Epithelial cell of prostate (primary cell): Measurements from ENCODE around the gene HAVCR2.
A peak's percentile ranks its signal among the peaks of the same experiment; 100 is the strongest.

Source experiments
- DNase-seq: peaks from one replicate; pipeline ENCODE4 v3.0.0-alpha.2; 2011; ENCODE audit warnings: low read depth, low spot score
- H3K27ac ChIP-seq: fragments of 450-650 bp; 2 replicates; pipeline ENCODE4 v1.5.1; 2017; ENCODE audit warnings: mild to moderate bottlenecking

Gene HAVCR2

DNA sequence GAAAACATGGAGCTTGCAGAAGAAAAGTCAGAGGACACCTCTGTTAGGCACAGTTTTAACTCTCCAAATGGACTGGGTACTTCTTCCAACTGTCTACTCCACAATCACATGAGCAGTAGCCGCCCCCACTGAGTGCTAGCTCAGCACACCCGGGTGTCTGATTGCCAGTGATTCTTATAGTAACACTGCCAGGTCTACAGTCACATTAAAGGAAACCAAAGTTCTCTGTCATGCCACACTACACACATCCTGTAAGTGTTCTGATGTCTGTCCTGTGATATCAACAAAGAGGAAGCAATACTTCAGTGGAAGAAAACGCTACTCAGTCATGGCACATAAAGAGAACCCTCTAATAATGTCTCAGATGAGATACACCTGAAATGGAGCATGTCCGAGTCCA is at the start of gene HAVCR2:
TSS of gene HAVCR2 (minus strand) at position 69 of the 400 bp plus-strand sequence. CDS start at position 8, 61 bp downstream.
- no peak for DNase-seq
- no peak within 1 kb of the TSS for H3K27ac ChIP-seq

DNA sequence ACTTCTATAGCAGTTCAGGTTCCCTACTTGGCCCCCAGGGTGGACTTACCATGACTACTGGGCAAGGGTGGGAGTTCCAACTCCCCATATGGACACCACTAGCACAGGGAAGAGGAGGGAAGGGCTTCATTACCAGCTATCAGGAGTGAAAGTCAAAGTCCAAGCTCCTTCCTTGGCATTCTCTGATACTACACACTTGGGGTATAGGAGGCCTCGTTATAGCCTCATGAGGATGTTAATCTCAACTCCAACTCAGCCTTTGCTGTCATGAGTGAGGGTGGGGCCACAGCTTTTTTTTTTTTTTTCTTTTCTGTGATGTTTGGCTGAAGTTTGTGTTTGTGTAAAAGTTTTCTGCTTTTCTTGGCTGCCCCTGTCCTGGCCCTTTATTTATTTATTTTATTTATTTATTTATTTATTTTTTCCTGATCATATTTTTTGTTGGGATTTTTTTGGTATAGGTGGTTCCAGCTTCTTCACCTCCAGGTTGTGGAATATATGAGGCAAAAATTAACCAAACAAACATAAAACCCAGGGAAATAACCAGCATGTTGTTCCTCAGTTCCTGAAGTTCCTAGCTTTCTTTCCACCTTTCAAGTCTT is 48.5 kb upstream of the HAVCR2 start:
- no peak overlapping the region for H3K27ac ChIP-seq

DNA sequence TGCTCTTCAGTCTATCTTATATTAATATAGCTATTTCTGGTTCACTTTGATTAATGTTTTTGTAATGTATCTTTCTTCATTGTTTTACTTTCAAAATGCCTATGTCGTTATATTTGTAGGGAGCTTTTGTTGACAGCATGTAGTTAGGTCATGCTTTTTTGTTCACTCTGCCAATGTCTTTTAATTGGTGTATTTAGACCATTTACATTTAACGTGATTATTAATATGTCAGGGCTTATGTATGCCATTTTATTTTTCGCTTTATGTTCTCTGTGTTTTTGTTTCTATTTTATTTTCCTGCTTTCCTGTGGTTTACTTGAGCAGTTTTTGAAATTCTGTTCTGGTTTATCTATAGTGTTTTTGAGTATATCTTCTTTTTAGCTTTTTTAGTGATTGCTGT is 46.5 kb upstream of the HAVCR2 start:
- DNase-seq: no peak
- no peak overlapping the region for H3K27ac ChIP-seq

More for the DNA sequence above, 48.5 kb upstream of the HAVCR2 start:
- DNase-seq: no peak

DNA sequence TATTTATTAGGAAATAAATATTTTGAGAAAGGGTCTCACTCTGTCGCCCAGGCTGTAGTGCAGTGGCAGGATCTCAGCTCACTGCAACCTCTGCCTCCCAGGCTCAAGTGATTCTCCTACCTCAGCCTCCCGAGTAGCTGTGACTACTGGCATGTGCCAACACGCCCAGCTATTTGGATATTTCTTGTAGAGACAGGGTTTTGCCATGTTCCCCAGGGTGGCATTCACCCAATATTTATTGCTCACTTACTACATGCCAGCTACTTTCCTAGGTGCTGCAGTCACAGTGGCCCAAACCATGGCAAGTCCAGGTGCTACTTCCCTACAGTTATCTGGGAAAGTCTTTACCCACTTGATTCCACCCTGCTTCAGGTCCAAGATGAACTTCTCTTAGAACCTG is 42.2 kb upstream of the HAVCR2 start:
- DNase-seq: no peak
- no peak overlapping the region for H3K27ac ChIP-seq

DNA sequence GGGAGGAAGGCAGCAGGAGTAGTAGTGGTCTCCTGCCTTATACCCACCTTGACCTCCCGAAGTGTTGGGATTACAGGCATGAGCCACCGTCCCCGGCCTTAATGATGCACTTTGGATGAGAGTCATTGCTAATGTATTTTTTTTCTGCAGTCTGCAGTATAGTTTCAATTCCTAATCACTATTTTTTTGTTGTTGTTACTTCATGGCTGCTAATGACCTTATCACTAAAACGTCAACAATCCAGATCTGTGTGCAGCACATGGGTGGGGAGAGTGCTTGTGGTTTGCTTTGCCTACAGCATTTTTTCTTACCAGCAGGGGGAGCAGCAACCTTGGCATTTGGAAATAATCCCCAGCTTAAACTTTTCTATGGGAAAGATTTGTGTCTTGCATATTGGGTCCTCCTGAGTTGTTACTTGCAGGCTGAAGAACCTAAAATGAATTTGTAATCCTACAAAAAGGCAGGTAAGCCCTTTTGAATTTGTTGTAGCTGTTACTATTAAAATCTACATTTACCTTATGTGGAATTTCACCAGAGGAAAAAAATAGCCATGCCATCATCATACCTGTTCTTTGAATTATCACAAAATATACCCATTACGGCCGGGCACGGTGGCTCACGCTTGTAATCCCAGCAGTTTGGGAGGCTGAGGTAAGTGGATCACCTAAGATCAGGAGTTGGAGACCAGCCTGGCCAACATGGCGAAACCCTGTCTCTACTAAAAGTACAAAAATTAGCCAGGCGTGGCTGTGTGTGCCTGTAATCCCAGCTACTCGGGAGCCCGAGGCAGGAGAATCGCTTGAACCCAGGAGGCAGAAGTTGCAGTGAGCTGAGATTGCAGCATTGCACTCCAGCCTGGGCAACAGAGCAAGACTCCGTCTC is 40.1 kb upstream of the HAVCR2 start:
- DNase-seq: no peak
- H3K27ac ChIP-seq: no peak overlapping the region

DNA sequence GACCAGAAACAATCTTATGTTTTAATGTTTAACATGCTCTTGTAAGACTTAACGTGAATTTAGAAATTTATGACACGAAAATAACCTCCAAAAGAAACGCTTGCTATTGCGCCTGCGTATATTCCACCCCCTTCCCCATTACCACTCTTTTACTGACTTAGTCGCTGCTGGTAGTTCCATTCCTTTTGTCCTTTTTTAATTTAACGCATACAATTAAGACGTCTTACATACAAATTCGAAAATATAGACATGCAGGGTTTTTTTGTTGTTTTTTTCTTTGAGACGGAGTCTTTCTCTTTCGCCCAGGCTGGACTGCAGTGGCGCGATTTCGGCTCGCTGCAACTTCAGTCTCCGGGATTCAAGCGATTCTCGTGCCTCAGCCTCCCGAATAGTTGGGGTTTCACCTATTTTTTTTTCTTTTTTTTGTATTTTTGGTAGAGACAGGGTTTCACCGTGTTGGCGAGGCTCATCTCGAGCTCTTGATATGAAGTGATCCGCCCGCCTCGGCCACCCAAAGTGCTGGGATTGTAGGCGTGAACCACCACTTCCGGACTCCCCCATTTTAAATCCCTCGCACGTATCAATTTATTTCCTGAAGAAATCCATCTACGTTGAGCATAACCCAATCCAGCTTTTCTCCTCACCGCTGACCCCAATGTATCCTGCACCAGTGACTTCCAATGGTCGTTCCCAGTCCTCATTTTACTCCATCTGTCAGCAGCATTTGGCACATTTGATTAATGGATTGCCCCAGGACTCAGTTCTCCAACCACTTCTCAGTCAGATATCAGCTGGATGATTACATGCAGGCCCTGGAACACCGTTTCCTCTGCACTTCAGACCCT is 34.5 kb upstream of the HAVCR2 start:
- peak overlapping the region; percentile 61 for H3K27ac ChIP-seq
- DNase-seq: no peak

DNA sequence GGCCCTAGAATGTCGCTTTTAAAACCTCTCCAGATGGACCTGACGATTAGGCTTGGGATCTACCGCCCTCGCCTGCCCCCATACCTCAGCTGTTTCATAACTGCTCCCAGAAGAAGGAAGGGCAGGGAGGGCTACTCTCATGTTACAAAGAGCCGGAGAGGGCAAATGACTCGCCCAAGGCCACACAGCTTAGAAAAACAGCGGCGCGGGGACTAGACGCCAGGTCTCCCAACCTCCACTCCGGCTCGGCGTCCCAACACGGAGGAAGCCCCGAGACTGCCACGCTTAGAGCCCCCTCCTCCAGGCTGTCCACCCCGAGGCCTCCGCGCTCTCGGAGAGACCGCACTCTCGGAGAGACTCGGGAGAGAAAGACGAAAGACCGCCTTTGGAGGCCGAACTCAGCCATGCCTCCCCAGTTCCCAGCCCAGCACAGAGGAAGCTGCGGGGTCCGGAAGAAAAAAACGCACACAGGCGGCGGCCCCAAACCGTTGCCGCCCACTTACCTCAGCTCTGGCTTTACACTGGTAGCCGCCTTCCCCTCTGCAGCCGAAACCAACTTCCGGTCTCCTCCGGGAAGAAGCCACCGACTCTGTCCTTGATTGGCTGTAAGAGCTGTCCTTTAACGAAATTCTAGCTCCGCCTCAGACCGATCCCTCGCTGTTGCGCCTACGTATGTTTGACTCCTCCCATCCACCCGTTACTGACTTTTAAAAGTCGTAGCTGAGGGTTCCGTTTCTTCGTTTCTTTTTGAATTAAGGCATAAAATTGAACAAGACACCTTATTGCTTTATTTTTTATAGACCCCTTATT is 33.7 kb upstream of the HAVCR2 start, which contains the start of gene MED7:
TSS of gene MED7 (minus strand) at position 549 of the 810 bp plus-strand sequence. CDS start 3,434 bp downstream, outside the sequence.
- DNase-seq: peak; percentile 95

DNA sequence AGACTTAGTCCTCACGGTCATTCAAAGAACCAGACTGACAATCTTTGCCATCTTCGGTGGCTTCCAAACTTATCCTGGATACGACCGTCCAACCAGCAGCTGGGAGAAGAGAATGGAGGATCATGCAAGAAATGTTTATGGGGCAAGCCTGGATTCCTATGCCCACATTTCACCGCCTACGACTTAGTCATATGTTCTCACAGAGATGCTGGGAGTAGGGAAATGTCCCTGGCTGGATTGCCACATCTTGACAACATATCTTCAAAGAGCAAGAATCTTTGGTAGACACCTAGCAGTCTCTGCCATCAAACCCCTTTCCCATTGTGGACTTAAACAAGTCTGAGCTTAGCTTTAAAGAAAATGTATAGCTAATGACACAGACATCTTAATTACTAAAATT is 28.8 kb upstream of the HAVCR2 start:
- no peak for DNase-seq
- H3K27ac ChIP-seq: no peak overlapping the region

More for the DNA sequence above, 33.7 kb upstream of the HAVCR2 start, which contains the start of gene MED7:
- H3K27ac ChIP-seq: peak within 1 kb of the TSS; percentile 61

DNA sequence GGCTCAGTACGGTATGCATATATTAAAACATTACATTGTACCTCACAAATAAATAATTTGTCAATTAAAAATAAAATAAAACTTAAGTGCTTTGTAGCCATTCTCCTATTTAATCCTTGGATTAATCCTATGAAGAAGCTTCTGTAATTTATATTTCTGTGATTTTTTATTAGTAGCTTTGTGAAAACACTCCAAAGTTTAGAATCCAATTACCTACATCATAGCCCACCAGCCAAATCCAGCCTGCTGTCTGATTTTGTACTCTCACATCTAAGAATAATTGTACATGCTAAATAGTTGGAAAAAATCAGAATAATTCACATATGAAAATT is 23.4 kb upstream of the HAVCR2 start:
- DNase-seq: no peak
- no peak overlapping the region for H3K27ac ChIP-seq

DNA sequence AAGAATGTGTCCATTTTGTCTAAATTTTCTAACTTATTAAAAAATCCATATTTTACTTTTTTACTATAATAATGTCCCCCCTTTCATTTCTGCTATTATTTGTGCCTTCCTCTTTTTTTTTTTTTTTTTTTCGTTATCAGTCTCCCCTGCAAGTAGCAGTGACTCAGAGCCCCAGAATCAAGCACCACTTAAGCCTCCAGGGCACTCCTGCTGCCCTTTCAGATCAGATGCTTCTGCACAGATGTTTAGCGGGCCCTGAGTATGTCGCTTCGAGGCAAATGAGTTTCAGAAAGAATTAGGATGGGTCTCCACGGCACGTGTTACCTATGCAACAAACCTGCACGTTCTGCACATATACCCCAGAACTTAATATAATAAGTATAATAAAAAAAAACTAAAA is 22.1 kb upstream of the HAVCR2 start:
- DNase-seq: no peak
- H3K27ac ChIP-seq: no peak overlapping the region

DNA sequence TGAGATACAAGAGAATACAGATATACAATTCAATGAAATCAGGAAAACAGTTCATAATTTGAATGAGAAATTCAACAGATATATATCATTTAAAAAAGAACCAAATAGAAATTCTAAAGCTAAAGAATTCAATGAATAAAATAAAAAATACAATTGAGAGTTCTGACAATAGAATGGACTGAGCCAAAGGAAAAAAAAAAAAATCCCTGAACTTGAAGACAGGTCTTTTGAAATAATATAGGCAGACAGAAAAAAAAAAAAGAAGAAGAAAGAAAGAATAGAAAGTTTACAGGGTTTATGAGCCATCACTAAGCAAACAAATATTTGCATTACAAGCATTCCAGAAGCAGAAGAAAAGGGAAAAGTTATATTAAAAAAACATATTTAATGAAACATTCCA is 12.9 kb upstream of the HAVCR2 start:
- DNase-seq: no peak

DNA sequence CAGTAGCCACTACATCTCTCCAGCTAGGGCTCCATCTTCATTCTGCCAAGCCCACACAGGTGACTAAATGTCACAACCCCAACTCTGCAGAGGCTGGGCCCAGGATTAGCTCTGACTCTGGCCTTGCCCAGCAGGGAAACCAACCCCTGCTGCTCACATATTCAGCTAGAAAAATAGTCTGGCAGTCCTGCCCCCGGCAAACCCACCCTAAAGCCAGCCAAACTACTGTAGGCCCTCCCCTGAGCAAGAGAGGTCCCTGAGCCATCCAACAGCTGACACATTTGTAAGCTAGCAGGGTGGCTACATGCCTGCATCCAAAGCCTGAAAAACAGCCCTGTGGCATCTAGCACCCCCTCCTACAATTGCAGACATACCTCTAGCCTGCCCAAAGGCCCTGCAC is 11.3 kb upstream of the HAVCR2 start:
- no peak for DNase-seq
- no peak overlapping the region for H3K27ac ChIP-seq

More for the DNA sequence above, 12.9 kb upstream of the HAVCR2 start:
- H3K27ac ChIP-seq: no peak overlapping the region

DNA sequence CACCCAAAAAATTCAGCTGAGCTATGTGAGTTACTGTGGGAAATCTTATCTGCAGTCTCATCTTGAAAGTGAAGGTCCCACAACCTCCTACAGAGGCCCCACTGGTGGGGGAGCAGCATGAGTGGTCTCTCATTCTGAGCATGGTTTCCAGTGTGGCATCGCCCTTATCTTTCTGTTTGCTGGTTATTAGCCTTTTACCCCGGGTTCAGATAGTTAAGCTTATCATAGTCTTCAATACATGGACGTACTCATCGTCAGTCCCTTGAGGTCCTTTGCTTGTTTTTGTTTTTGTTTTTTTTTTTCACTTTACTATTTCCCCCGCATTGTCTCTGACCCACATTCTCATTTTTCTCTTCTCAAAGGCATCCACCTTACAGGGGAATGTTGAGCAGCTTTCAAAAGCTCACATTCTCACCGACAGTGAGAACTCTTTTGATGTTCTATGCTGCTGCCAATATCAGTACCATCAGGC is 7.7 kb upstream of the HAVCR2 start:
- DNase-seq: no peak

DNA sequence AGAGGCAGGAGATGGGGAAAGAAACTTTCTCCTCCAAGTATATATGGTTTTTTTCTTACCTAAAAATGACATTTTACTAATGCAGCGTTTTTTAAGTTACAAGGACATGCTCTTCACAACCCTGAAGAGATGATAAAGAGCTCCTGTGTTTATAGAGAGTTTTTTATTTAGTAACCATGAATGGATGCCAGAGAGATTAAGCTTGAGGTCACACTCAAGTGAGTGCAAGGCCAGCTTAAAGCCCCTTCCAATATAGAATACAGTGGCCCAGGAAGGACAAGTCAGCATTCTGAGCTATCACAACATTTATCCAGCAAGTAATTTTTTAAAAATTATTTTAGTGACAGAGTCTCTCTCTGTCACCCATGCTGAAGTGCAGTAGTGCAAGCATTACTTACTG is 6.7 kb upstream of the HAVCR2 start:
- no peak overlapping the region for H3K27ac ChIP-seq
- DNase-seq: no peak

More for the DNA sequence above, 7.7 kb upstream of the HAVCR2 start:
- H3K27ac ChIP-seq: no peak overlapping the region

DNA sequence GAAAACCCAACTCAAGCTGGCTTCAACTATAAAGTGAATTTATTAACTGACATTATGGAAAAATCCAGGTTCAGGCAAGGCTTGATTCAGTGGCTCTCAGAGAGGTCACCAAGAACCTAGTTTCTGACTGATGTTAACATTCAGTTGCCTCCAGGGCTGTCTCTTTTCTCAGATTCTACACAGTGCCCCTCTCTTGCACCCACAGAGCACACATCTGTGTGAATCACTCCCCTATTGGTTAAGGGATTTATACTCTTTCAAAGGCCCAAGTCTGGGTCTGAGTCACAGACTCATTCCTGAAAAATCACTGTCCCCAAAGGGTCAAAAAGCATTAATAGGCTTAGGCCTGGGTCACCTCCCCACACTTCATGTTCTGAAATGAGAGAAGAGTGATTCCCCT is 6.2 kb upstream of the HAVCR2 start:
- no peak for DNase-seq
- H3K27ac ChIP-seq: no peak overlapping the region

DNA sequence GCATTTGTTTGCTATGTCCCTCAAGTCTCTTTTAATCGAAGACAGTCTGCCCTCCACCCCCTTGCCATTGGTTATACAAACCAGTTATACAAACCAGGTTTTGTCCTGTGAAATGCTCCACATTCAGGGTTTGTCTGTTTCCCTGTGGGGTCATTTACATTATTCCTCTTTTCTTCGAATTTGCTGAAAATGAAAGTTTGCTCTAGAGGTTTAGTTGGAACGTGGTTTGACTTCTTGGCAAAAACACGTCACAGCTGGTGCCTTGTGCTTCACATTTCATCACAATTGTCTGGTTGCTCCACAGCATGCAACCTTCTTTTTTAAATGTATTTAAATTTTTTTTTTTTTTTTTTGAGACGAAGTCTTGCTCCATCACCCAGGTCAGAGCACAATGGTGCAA is 4.2 kb upstream of the HAVCR2 start:
- H3K27ac ChIP-seq: no peak overlapping the region
- DNase-seq: no peak

DNA sequence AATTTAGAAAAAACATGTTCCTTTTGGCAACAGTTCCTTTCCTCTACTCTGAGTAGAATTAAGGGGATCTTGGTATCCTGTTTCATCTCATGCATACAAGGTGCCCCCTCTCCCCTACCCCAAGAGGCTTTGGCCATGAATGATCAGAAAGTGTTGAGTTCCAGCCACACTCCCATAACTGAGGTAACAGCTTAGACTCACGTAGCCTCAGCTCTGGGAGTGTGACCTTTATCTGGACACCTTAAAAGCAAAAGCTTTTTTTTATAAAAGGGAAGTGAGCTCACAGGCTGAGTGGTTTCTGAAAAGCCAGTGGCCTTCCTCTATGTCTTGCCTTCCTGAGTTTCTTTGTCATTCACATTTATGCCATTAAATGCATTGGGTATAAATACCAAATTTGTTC is 900 bp upstream of the HAVCR2 start:
- H3K27ac ChIP-seq: no peak overlapping the region
- DNase-seq: no peak

DNA sequence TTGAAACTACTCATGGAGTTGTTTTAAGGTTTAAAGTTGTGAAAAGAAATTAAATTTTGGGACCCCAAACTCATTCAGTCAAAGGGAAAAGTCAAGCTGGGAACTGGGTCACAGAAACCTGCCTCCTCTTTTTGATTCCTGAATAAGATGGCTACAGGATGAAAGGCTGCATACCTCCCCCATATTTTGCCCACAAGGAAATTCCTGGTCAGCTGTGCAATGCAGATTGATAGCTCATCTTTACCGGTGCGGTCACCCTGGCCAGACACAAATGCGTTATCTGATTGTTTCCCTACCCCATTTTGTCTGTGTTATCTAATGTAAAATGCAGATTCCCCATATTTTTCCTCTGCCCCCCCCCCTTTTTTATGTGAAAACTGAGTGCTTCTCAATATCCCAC is 1.3 kb downstream of the HAVCR2 start:
- H3K27ac ChIP-seq: no peak overlapping the region
- DNase-seq: no peak

DNA sequence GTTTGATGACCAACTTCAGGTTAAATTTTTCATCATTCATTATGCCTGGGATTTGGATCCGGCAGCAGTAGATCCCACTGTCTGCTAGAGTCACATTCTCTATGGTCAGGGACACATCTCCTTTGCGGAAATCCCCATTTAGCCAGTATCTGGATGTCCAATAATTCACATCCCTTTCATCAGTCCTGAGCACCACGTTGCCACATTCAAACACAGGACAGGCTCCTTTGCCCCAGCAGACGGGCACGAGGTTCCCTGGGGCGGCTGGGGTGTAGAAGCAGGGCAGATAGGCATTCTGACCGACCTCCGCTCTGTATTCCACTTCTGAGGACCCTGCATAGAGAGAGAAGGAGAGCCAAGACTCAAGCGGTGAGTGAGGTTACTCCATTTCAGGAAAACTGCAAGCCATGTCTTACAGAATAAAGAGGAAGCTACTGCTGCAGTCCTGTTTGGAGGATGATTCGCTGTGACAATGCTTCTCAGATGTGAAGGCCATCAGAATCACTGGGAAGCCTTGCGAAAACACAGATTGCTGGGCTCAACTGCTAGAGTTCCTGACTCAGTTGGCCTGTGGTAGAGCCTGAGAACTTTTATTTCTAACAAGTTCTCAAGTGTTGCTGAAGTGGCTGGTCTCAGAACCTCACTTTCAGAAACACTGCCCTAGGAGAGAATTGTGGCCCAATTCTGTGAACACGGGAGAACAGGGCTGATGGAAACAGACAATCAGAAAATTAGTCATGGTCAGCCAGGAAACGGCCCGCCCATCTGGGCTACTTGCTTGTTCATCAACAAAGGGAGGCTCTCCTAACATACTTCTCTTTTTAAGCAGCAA is 2.0 kb downstream of the HAVCR2 start:
- H3K27ac ChIP-seq: no peak overlapping the region
- DNase-seq: no peak
